ENCODE data around the gene FARP1.

Gene FARP1

GRCh38 chr13:98370261-98370660 lies 227.4 kb downstream of the FARP1 start:
- no peak for DNase-seq

- DNase-seq, result no peak
Measured at GRCh38 chr13:98370806-98371515, 228.1 kb downstream of the FARP1 start.

GRCh38 chr13:98371516-98372023 lies 228.7 kb downstream of the FARP1 start:
- no peak for DNase-seq

GRCh38 chr13:98372876-98373275 lies 230.0 kb downstream of the FARP1 start:
- DNase-seq, result no peak

GRCh38 chr13:98374750-98375149 lies 231.9 kb downstream of the FARP1 start:
- DNase-seq, result no peak

- DNase-seq, result no peak
Measured at GRCh38 chr13:98377635-98378378, 234.9 kb downstream of the FARP1 start.

GRCh38 chr13:98384739-98385138 lies 241.8 kb downstream of the FARP1 start:
- DNase-seq, result no peak

GRCh38 chr13:98385606-98386005 lies 242.7 kb downstream of the FARP1 start:
- DNase-seq, result no peak

GRCh38 chr13:98386637-98387036 lies 243.7 kb downstream of the FARP1 start:
- DNase-seq, result no peak

GRCh38 chr13:98389319-98389718 lies 246.4 kb downstream of the FARP1 start:
- DNase-seq, result no peak

- no peak for DNase-seq
Measured at GRCh38 chr13:98390086-98390715, 247.3 kb downstream of the FARP1 start.

- DNase-seq, result no peak
Measured at GRCh38 chr13:98393873-98394272, 251.0 kb downstream of the FARP1 start.

GRCh38 chr13:98394820-98395510 lies 252.1 kb downstream of the FARP1 start:
- DNase-seq, result no peak

GRCh38 chr13:98396071-98396710 lies 253.3 kb downstream of the FARP1 start:
- DNase-seq, result no peak

GRCh38 chr13:98397221-98397620 lies 254.3 kb downstream of the FARP1 start:
- no peak for DNase-seq

GRCh38 chr13:98397861-98398260 lies 255.0 kb downstream of the FARP1 start:
- DNase-seq, result no peak

GRCh38 chr13:98398581-98398980 lies 255.7 kb downstream of the FARP1 start:
- no peak for DNase-seq

- no peak for DNase-seq
Measured at GRCh38 chr13:98399756-98400155, 256.9 kb downstream of the FARP1 start.

- no peak for DNase-seq
Measured at GRCh38 chr13:98401934-98402333, 259.0 kb downstream of the FARP1 start.

- DNase-seq, result no peak
Measured at GRCh38 chr13:98403076-98403475, 260.2 kb downstream of the FARP1 start.

GRCh38 chr13:98405107-98405571 lies 262.2 kb downstream of the FARP1 start:
- no peak for DNase-seq

GRCh38 chr13:98405690-98406344 lies 262.9 kb downstream of the FARP1 start:
- DNase-seq, result no peak

Data from GOT3 (cell line).